Astrocyte (in vitro differentiated cells and primary cell): Measurements from ENCODE around the gene LRBA.

Experiments used
- CTCF ChIP-seq: IDR thresholded peaks from 2 replicates; pipeline ENCODE4 v1.5.1; 2011; ENCODE audit warnings: low read depth, mild to moderate bottlenecking, inconsistent platforms, low read length, moderate library complexity; ENCODE audit not compliant: insufficient read depth
- EZH2 ChIP-seq: IDR thresholded peaks from 2 replicates; pipeline ENCODE4 v1.6.1; 2012; ENCODE audit warnings: mild to moderate bottlenecking, low read length, inconsistent platforms; ENCODE audit not compliant: insufficient read depth

GRCh38 chr4:150253965-150254630, 761.0 kb downstream of the LRBA start:
- TF ChIP-seq CTCF, result no peak
- no peak for TF ChIP-seq EZH2
